Ishikawa (cell line): ENCODE measurements around the gene KXD1.

ENCODE experiments used
- CEBPB ChIP-seq: IDR thresholded peaks from 2 replicates; pipeline ENCODE4 v1.6.1; 2012
- CREB1 ChIP-seq: IDR thresholded peaks from 2 replicates; pipeline ENCODE4 v1.6.1; 2012; ENCODE audit warnings: low read depth
- EGR1 ChIP-seq: IDR thresholded peaks from 2 replicates; pipeline ENCODE4 v1.6.1; 2012
- EP300 ChIP-seq: IDR thresholded peaks from 2 replicates; pipeline ENCODE4 v1.6.1; 2012; ENCODE audit warnings: borderline replicate concordance
- FOXM1 ChIP-seq: IDR thresholded peaks from 2 replicates; pipeline ENCODE4 v1.6.1; 2012; ENCODE audit warnings: low read depth, borderline replicate concordance
- MAX ChIP-seq: IDR thresholded peaks from 2 replicates; pipeline ENCODE4 v1.6.1; 2012
- NFIC ChIP-seq: IDR thresholded peaks from 2 replicates; pipeline ENCODE4 v1.6.1; 2012
- RAD21 ChIP-seq: IDR thresholded peaks from 2 replicates; pipeline ENCODE4 v1.6.1; 2012; ENCODE audit warnings: low read depth
- REST ChIP-seq: IDR thresholded peaks from 2 replicates; pipeline ENCODE4 v1.6.1; 2012; ENCODE audit warnings: low read depth, mild to moderate bottlenecking
- TAF1 ChIP-seq: IDR thresholded peaks from 2 replicates; pipeline ENCODE4 v1.6.1; 2012; ENCODE audit warnings: low read depth, mild to moderate bottlenecking
- TCF12 ChIP-seq: IDR thresholded peaks from 2 replicates; pipeline ENCODE4 v1.6.1; 2012; ENCODE audit warnings: low read depth
- TEAD4 ChIP-seq: IDR thresholded peaks from 2 replicates; pipeline ENCODE4 v1.6.1; 2012
- USF1 ChIP-seq: IDR thresholded peaks from 2 replicates; pipeline ENCODE4 v1.6.1; 2012
- YY1 ChIP-seq: IDR thresholded peaks from 2 replicates; pipeline ENCODE4 v1.6.1; 2012; ENCODE audit warnings: low read depth
- ZBTB7A ChIP-seq: IDR thresholded peaks from 2 replicates; pipeline ENCODE4 v1.6.1; 2012; ENCODE audit warnings: low read depth

The KXD1 gene

GRCh38 chr19:18519962-18520847 is 37.5 kb upstream of the KXD1 start:
- TF ChIP-seq FOXM1 (no peak), CREB1 (no peak), NFIC (no peak), MAX (0 out of 2 replicates have a peak, but pooled peaks have one; percentile 27), TCF12 (peak; percentile 11; the same call in 1 of the 2 replicates), EP300 (no peak), RAD21 (peak; percentile 58), ZBTB7A (no peak), CEBPB (no peak), REST (no peak), TAF1 (peak; percentile 52; the same call in 1 of the 2 replicates), USF1 (no peak), EGR1 (no peak), YY1 (peak; percentile 8; the same call in 1 of the 2 replicates), TEAD4 (peak; percentile 38)

GRCh38 chr19:18520848-18521691 is 36.6 kb upstream of the KXD1 start:
- TF ChIP-seq TEAD4 (no peak), RAD21 (no peak), YY1 (peak; percentile 5; the same call in 1 of the 2 replicates), EGR1 (no peak), USF1 (no peak), NFIC (no peak), MAX (no peak; the same call in 1 of the 2 replicates), EP300 (no peak), REST (no peak), TCF12 (peak; percentile 11; the same call in 1 of the 2 replicates), CREB1 (no peak), ZBTB7A (no peak), FOXM1 (no peak), TAF1 (0 out of 2 replicates have a peak, but pooled peaks have one; percentile 12), CEBPB (no peak)

GRCh38 chr19:18521692-18522123 is 36.0 kb upstream of the KXD1 start, which contains the start of gene ELL:
TSS of gene ELL (minus strand) at chr19:18522070. CDS start at chr19:18522055, 15 bp downstream.
- peak; percentile 72; the same call in 1 of the 2 replicates for TF ChIP-seq ZBTB7A
- TF ChIP-seq TAF1 = peak; percentile 95
- TF ChIP-seq EGR1 = peak; percentile 21; the same call in 1 of the 2 replicates
- no peak for TF ChIP-seq RAD21
- 0 out of 2 replicates have a peak, but pooled peaks have one; percentile 47 for TF ChIP-seq MAX
- TF ChIP-seq YY1 = peak; percentile 96

GRCh38 chr19:18522124-18522861 is 35.4 kb upstream of the KXD1 start:
- TF ChIP-seq USF1 = peak; percentile 78
- no peak for TF ChIP-seq FOXM1
- TF ChIP-seq TCF12 = no peak
- peak; percentile 64; the same call in 1 of the 2 replicates for TF ChIP-seq CREB1
- no peak for TF ChIP-seq TEAD4
- TF ChIP-seq NFIC = no peak
- TF ChIP-seq YY1 = no peak
- no peak for TF ChIP-seq TAF1
- TF ChIP-seq REST = no peak
- peak; percentile 20 for TF ChIP-seq MAX
